Measurements from ENCODE around the gene TAF4.

- TF ChIP-seq POLR2A (IDR thresholded peaks at IDR 0.05; ENCODE audit: low read length) (no peak), GATA1 (IDR thresholded peaks at IDR 0.05; ENCODE audit: low read depth, low read length) (no peak)
Observed at GRCh38 chr20:62088258-62089127, 22.8 kb upstream of the TAF4 start.
